CD4-positive, alpha-beta T cell treated with Interleukin-17A for 1 hour (primary cell): ENCODE results near the gene PDE4B.

ENCODE experiments used
- DNase-seq: peaks from one replicate; pipeline ENCODE4 v3.0.0-alpha.2; 2020

PDE4B gene

DNA sequence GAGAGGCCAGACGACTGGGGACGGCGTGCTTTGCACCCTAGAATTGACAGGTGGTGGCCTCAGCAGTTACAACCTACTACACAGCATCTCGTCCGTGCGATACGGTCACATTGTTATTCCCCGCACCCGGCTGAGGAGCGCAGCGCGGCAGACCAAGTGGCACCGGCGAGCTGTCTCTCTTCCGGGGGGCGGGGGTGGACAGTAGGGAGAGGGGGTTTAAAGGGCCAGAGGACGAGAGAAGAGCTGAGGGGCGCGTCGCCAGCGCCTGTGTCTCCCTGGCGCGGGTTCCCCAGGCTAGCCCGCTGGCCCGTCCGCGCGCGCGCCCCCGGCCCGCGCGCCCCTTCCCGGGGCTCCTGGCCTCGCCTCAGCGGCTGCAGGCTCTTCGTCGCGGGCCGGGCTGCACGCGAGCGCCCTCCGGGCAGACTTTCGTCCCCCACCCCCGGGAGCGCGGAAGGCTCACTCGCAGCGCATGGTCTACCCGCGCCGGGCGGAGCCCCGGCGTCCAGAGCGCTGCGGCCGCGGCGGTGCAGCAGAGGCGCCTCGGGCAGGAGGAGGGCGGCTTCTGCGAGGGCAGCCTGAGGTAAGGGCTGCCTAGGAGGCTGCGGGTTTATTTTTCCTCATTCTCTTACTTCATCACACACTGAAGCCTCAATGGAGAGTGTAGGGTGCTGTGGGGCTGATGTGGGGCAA, at the start of gene PDE4B:
Gene PDE4B (plus strand): TSS at position 227 of the 690 bp plus-strand sequence.
- DNase-seq, result no peak

DNA sequence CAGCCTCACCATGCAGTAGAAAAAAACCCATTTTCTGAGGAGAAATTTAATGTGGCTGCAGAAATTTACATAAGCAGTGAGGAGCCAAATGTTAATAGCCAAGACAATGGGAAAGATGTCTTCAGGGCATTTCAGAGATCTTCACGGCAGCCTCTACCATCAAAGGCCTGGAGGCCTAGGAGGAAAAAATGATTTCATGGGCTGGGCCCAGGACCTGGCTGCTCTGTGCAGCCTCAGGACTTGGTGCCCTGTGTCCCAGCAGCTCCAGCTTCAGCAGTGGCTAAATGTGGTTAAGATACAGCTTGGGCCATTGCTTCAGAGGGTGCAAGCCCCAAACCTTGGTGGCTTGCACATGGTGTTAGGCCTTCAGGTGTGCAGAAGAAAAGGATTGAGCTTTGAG, 48.0 kb upstream of the PDE4B start:
- no peak for DNase-seq

GRCh38 chr1:65751961-65752360, 40.7 kb upstream of the PDE4B start:
- DNase-seq, result no peak

GRCh38 chr1:65756616-65757015, 36.1 kb upstream of the PDE4B start:
- DNase-seq, result no peak

DNA sequence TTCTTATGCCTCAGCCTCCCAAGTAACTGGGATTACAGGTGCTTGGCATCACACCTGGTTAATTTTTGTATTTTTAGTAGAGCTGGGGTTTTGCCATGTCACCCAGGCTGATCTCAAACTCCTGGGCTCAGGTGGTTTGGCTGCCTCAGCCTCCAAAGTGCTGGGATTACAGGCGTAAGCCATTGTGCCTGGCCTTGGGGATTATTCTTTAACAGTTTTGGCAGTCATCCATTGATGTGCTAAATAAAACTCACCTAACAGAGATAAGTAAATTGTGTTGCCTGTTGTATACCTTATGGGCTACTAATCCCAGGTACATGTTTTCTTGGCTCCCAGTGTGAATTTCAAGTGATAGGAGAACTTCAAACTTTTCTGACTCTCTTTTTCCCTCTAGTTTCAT, 35.2 kb upstream of the PDE4B start:
- DNase-seq, result no peak

DNA sequence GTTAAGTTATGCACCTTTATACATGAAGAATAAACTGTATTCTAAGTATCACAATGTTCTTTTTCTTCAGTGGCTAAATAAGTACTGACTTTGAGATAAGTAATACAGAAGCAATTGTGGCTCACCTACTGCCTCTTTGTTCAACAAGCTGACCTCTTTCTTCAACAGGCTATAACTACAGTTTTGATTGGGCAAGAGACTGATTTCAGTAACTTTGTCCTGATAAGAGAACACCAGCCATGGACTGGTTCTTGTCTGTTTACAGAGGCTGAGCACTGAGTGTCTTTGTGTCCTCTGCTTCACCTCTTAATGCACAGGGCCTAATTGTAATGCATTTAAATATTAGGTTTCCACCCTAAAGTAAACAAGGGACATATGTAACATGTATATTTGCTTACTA, 34.6 kb upstream of the PDE4B start:
- DNase-seq, result no peak

- DNase-seq, result no peak
These were observed 33.2 kb upstream of the PDE4B start for GRCh38 chr1:65759516-65759915.

DNA sequence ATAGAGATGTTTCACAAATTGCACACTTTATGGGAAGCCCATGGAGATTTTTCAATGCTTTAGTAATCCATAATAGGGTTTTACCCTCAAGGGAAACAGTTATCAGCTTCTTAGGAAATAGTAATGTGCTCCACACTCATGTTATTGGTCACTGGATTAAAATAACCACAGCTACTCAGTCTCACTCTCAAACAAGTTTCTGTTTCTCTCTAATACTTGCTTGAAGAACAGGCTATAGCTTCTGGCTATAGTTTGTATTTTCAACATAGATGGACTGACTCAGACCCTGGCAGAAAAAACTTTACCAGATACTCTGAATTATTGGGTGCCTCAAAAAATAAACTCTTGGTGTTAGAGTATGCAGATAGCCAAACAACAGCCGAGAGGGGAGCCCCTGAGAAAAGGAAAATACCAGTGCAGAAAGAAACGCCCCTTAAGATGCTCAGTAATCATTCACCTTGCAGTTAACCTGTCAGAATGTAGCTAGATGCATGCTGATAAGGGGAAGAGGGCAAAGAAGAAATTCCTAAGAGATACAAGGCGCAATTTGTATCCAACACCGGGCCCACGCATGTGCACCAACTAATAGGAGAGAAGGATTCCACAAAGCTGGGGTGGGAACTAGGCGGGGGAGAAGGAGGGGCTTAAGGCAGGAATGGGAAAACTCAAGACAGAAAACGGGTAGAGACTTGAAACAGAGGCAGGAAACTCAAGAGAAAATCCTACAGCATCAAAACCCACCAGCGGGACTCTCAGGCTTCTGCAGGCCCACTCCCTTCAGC, 30.4 kb upstream of the PDE4B start:
- no peak for DNase-seq

- no peak for DNase-seq
These were observed 28.6 kb upstream of the PDE4B start for GRCh38 chr1:65764052-65764451.

- DNase-seq, result no peak
These were observed 27.1 kb upstream of the PDE4B start for GRCh38 chr1:65765631-65766030.

DNA sequence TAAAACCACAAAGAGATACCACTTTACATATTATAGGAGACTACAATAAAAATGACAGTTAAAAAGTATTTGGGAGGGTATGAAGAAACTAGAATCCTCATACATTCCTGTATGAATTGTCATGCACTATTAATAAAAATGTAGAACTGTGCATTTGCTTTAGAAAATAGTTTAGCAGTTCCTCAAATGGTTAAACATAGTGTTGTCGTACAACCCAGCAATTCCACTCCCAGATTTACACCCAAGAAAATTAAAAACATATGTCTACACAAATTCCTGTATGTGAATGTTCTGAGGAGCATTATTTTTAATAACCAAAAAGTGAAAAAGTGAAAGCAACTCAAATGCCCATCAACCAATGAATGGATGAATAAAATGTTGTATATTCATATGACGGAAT, 23.1 kb upstream of the PDE4B start:
- DNase-seq, result no peak

- DNase-seq, result no peak
These were observed 20.1 kb upstream of the PDE4B start for GRCh38 chr1:65772607-65773006.

GRCh38 chr1:65773391-65774123, 19.1 kb upstream of the PDE4B start:
- DNase-seq, result no peak

DNA sequence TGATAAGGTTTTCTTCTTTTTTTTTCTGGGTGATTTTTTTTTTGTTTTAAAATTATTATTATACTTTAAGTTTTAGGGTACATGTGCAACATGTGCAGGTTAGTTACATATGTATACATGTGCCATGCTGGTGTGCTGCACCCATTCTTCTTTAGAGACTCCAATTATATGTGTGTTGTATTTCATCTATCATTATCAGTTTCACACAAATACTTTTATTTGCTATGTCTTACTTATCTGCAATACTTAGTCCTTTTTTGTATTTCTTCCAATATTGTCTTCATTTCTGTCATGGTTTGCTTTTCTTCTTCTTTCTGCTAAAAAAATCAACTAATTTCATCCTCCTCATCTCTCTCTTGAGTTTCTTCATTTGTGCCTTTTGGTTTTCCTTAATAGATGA, 3.9 kb upstream of the PDE4B start:
- no peak for DNase-seq

- no peak for DNase-seq
These were observed 1.3 kb upstream of the PDE4B start for GRCh38 chr1:65791396-65791795.

DNA sequence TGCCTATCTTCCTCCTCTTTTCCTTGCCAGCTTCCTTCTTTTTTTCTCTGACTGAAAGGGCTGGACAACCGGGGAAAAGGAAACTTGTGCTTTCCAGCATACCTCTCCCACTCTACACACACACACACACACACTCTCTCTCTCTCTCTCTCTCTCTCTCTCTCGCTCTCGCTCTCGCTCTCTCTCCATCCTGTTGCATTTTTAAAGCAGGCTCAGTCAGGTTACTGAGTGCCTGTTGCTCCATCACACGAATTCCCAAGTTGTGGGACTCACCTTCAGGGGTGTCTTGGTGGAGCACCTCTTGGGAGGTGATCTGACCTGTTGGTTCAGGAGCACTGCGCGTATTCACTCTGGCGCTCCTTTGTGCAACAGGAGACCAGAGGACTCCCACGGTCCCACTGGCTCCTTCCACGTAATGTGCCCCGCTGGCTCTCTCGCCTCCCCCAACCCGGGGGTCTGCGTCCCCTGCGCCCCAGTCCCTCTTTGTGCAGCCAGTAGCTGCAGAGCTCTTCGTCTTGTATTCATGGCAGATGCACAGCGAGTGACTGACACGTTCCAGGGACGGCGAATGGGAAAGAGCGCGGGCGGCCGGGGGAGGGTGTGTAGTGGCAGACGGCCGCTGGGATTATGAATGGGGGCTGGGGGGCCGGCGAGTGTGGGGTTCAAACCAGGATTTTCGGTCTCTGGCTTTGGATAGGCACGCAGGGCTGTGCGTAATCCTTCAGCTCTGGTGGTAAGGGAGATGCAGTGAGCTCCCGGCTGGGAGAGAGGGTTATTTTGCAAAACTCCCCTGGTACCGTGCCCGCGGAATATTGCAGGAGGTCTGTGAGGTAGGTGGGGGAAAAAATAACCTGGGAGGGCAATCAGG, 660 bp upstream of the PDE4B start:
- DNase-seq, result no peak

- no peak for DNase-seq
These were observed 651 bp downstream of the PDE4B start for GRCh38 chr1:65793359-65793732.

DNA sequence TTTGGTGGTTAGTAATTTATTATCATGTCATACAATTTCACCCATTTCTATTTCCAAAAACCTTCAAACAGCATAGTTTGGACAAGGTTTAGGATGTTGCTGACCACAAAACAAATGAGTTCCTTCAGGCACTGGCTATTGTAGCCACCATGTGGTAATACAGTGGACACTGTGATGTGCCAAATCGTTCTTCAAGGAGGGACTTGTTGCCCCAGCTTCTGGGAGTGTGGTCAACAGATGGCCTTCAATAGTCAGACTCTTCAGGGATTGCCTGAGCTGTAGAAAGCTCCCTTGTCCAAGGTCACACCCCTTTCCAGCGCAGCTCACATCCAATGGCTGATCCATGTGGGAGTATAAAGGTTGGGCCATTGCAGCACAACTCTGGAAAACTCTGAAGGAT, 2.6 kb downstream of the PDE4B start:
- no peak for DNase-seq

DNA sequence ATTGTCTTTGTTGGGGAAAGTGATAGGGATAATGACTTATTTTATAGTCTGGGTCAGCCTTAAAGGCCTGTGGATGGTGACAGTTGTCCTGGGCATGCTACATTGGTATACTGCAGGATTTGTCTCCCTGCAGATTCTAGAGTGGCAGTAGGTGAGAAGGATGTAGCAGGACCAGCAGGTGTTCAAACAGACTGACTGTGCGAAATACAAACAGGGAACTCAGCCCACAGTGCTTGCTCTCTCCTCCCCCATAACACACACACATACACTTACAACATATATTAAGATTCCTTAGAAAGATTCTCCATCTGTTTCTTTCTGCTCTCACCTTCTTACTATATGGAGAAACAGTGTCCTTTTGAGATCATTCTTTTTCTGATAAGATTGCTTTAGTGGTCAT, 6.9 kb downstream of the PDE4B start:
- DNase-seq, result no peak

GRCh38 chr1:65804584-65804983, 11.9 kb downstream of the PDE4B start:
- DNase-seq, result no peak

DNA sequence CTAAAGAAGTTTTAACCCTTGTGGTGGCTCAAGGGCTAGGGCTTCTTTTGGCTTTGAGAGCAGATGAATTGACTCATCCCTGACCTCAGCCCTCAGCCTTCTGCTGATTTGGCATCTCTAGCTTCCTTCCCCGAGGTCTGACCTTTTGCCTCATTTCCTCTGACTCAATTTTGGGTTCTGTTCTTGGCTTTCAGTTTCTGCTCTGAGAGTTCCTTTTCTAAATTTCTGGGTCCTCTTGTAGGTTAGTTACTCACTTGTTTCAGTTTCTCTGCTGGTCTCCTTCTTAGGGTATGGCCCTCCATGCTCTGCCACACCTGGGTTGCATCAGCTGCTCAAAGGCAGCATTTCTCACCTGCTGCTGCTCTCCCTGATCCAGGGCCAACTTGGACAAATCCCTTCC, 19.4 kb downstream of the PDE4B start:
- peak; percentile 44 for DNase-seq

DNA sequence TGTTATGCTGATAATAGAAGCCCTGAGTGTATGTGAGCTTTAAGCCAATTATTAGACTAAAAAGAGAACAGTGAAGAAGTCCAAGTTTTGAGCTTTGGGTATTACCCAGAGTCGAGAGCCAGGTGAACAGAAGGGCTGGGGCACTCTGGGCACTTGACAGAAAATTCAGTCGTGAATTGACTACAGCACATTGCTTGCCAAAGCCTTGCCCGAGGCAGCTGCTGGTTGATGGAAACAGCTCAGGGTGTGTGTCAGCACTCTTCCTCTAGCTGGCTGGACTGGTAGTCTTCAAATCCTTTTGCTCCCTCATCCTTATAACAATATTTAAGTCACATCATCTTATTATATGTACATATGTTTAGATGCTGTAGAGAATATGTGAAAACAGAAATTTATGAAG, 21.3 kb downstream of the PDE4B start:
- DNase-seq, result no peak

DNA sequence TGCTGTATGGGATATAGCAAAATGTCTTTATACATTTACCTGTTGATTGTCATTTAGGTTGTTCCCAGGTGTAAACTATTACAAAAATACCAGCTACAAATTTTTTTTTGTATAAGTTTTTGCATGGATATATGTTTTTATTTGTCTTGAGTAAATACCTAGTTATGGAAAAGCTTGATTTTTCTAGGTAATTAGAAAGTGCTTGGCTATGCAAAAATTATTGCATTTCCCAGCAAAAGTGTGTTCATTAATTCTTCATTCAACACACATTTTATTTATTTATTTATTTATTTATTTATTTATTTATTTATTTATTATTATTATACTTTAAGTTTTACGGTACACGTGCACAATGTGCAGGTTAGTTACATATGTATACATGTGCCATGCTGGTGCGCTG, 22.1 kb downstream of the PDE4B start:
- DNase-seq, result no peak
